Activated CD8-positive, alpha-beta memory T cell treated with anti-CD3 and anti-CD28 coated beads, Interleukin-2, amount 50 U/mL, for 1 hour (primary cell): ENCODE results near the gene CIP2A.

Experiments used
- DNase-seq: peaks from one replicate; pipeline ENCODE4 v3.0.0-alpha.2; 2020; ENCODE audit errors: extremely low read depth

The CIP2A gene

DNA sequence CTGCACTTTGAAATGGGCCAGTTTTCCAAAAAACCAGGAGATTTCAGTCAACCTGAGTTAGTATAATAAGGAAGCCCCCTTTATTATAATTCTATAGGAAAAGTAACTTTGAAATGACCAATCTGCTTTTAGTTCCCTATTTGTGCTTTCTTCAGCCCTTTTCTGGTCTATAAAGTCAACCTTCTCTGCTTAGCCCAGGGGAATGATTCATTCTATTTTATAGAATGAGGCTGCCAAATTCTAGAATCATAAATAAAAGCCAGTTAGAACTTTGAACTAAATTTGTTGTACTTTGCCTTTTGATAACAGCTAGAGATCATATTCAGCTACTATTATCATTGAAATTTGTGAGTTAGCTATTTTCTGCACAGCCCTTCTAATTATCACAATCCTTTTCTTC, 24.7 kb downstream of the CIP2A start:
- DNase-seq: no peak

DNA sequence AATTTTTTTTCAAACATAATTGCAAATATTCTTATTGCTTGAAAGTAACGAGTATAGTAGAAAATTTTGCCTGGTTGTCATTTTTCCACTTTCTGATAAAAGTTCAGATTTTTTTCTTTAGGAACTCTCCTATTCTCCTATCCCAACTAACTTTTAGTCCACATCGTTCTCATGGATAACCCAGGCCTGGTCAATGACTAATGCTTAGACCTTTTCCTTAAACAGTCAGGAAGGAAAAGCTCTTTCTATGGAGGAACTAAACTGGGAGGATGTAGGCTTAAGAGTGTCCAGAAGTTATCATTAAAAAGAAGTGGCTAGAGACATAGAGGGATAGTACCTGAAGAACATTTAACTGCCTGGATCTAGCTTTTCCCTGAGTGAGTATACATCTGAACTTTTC, 26.7 kb downstream of the CIP2A start:
- no peak for DNase-seq

DNA sequence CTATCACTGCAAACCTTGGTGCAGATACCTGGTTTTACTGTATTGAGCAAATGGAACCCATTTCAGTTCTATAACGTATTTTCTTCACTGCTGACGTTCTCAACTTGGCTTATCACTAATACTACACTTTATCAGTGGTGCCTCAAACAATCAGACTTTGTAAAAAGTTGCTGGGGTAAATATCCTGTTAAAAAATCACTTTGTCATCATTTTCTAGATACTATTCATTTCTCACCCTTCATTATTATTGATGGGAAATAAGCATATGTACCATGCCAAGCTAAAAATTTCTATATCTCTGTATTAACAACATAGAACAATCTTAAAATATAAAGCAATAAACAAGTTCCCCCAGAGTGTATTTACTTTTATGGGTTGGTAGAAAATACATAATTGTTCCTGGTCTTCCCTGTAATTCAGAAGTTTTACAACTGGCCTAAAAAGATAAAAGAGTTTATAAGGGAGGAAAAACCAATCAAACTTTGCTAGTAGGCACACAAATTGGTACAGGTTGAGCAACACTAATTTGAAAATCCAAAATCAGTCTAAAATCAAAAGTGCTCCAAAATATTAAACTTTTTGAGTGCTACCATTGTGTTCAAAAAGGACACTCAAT, 33.2 kb downstream of the CIP2A start:
- DNase-seq: no peak

- no peak for DNase-seq
Observed at GRCh38 chr3:108554913-108555571, 34.2 kb downstream of the CIP2A start.

DNA sequence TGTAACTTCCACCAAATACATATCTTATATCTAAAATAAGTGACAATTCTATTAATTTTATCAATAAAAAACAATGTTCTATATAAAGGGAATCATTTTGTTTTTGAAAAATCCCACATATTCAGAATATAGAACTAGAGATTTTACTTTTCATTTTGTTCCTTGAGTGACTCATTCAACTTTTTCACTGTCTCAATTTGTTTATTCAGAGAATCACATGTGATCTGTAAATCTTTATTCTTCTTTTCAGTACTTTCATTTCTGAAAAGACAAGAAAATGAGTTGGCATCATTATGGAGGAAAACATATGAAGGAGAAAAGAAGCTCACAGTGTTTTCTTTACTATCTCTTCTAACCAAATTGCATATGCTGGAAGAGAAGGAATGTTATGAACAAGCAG, 35.0 kb downstream of the CIP2A start:
- DNase-seq: no peak

- no peak for DNase-seq
Observed at GRCh38 chr3:108552267-108553159, 36.7 kb downstream of the CIP2A start.

GRCh38 chr3:108548886-108549285, 40.4 kb downstream of the CIP2A start:
- no peak for DNase-seq

GRCh38 chr3:108548304-108548703, 40.9 kb downstream of the CIP2A start:
- DNase-seq: no peak

GRCh38 chr3:108546692-108547091, 42.5 kb downstream of the CIP2A start:
- DNase-seq: no peak

DNA sequence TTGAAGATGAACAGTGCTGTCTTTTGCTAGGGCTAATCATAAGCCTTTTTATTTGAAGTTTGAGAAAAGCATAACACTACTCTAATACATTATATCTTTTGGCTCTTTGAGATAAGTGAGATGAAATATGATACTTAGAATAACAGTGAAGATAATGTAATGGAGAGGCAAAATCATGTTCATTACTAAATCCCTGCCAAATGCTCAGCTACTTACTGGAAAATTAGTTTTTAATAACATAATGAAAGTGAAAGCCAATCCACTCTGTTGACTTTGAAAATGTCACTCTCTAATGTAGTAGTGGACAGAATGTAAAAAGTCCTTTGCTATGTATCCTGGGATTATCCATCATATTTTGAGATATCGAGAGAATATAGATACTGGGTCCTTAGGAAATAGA, 43.0 kb downstream of the CIP2A start:
- no peak for DNase-seq

DNA sequence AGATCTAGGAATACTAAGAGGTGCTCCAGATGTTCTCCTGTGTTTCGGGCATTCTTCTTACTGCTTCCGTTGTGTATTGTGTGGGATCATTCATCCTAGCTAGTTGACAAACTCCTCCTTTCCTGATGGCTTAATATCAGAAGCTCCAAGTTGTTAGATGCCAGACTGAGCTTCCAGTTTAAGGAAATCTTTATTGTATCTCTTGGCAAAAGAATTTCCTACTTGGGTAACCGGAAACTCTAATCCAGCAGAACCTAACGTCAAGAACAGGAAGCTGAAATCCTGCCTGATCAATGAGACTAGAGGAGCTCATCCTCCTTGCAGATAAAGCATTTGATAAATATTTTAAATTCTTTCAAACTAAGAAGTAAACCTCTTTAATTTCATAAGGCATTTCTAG, 51.2 kb downstream of the CIP2A start:
- no peak for DNase-seq

DNA sequence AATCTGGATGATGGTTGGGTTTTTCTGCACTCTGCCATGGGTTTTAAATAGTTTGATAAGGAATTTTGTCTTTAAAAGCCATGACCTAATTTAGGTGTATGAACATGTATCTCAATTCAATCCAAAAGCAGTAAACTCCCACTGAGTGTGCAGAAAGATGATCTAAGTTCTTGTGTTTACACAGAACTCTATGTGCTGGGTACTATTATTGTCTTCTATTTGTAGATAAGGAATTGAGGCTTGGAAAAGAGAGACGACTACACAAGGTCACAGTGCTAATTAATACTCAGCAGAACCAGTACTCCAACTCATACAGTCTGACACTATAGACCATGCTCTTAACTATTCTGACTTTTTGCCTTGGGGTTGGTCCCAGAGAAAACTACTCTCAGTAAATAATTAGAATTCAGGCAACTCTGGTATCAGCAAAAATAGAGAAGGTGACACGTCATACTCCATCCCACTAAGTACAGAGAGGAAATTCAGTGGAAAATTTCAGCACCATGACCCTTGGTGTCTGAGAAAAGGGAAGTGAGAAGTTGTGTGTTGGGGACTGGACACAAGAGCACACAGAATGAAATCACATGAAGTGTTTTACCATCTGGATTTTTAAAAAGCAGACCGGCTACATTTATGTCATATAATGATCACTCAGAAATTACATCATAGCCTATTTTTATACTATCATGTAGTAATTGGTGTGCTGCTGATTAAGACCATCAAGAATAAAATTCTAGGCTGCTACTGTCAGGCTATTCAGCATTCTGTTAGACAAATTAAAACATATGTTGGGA, 60.6 kb downstream of the CIP2A start:
- DNase-seq: no peak

- no peak for DNase-seq
Observed at GRCh38 chr3:108527817-108528216, 61.4 kb downstream of the CIP2A start.

DNA sequence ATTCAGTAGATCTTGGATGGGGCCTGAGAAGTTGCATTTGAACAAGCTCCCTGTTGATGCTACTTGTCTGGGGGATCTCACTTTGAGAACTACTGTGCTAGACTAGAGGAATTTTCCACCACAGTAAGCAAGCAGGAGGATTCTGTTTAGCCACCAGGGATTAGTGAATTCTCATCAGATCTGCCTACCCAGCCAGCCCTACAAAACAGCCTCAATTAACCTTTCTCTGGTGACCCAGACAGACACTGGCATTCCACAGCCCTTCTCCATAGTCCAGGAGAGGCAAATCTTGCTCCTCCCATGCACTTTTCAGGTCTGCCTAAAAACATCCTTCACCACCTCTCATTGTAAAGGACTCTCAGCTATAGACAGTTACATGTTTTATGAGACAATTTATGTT, 62.1 kb downstream of the CIP2A start:
- no peak for DNase-seq

- no peak for DNase-seq
Observed at GRCh38 chr3:108525971-108526370, 63.3 kb downstream of the CIP2A start.

- no peak for DNase-seq
Observed at GRCh38 chr3:108525256-108525655, 64.0 kb downstream of the CIP2A start.

- DNase-seq: no peak
Observed at GRCh38 chr3:108524537-108524936, 64.7 kb downstream of the CIP2A start.

GRCh38 chr3:108518895-108519294, 70.3 kb downstream of the CIP2A start:
- DNase-seq: no peak

- no peak for DNase-seq
Observed at GRCh38 chr3:108516881-108517280, 72.4 kb downstream of the CIP2A start.

DNA sequence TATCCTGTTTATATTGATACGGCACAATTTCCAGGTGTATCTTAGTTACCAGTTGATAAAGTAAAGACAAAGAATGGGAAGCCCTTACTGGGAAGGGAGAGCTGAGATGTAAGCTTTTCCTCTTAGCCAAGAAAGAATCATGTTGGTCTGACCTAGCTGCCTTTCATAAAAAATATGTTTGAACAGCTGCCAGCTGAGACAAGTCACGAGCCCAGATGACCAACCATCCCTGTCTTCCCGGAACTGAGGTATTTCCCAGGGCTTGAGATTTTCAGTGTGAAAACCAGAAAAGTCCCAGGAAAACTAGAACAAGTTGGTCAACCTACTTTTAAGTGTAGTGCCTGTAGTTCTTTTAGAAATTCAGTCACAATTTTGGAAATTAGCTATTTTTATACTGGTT, 75.3 kb downstream of the CIP2A start:
- no peak for DNase-seq

DNA sequence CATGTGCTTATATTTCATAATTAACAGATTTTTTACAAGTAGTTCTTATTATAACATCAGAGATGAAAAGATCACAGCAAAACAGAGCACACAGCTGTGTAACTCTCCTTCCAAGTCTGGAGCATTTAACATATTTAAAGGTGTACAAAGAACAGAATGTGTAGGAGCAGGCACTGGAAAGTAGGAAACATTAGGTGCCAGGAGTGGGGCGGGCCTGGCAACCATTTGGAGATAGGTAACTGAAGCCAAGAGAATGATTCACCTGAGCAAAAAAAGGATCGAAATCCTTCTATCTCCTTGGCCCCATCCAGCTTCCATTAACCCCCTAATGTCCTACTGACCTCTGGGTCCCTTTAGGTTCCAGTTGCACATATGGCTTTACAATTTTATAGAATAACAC, 76.6 kb downstream of the CIP2A start:
- DNase-seq: no peak

DNA sequence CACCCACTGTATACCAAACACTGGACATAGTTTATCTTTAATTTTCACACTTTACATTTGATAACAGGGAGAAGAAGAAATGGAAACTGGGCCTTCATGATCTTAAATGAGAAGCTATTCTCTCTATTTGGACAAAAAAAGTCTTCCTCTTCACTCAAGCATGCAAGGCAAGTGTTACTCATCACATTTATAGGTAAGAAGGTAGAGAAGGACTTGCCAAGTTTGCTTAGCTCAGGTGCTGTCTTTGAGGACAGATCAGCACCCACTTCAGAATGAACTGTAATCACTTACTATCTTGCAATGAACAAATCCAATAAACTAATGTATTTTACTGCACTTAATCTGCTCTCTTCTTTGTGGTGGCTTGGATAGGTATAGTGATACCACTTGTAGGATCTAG, 77.7 kb downstream of the CIP2A start:
- DNase-seq: no peak
